Epithelial cell of esophagus (primary cell): ENCODE results near the gene ACKR2.
A peak's percentile ranks its signal among the peaks of the same experiment; 100 is the strongest.
"Not testable (repeated sequence)": the region's sequence is repeated elsewhere in the genome, so short reads cannot be mapped to it uniquely, and the experiment has no call there.

Experiments used
- DNase-seq: peaks from one replicate; pipeline ENCODE4 v3.0.0; 2010; ENCODE audit warnings: low read depth
- H3K4me3 ChIP-seq: 2 replicates; pipeline ENCODE4 v1.5.1; 2011; ENCODE audit warnings: mild to moderate bottlenecking, low read length, control low read depth
- TF ChIP-seq, protein P1 (sequence below): IDR thresholded peaks from 2 replicates; pipeline ENCODE4 v1.5.1; 2011; ENCODE audit warnings: low read depth, mild to moderate bottlenecking, low read length, control low read depth, inconsistent platforms; ENCODE audit not compliant: insufficient read depth; ENCODE audit errors: missing control alignments

Gene ACKR2

DNA sequence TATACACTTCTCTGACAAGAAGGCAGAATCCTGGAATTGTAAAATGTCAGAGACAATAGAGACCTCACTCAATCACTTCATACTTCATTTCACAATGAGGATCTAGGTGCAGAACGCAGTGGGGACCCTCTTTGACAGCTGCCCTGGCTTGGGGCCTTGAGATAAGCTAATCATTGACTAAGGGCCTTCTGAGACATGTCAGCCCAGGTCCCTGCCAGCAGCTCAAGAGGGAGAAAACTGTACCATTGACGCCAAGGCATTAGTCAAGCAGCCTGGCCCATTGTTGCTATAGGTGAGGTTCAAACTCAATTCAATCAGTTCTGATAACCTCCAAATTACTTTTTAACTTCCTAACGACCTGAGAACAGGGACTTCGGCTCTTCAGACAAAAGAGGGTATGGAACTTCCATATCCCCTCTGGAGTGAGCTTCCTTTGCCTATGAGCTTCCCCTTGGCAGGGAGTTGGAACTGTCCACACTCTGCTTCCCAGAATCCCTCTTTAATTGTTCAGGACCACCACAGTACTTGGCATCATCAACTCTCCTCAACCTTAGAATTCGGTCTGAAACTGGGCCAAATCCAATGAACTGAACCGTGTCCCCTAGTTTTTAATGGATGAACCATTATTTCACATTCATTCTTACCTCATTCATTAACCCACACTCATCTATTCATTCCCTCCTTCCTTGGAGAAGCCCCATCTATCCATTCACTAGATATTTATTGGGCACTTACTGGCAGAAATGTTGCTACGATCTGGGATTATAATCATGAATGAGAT, 67.9 kb downstream of the ACKR2 start:
- no peak overlapping the region for H3K4me3 ChIP-seq
- DNase-seq = no peak
- TF ChIP-seq, protein P1, sequence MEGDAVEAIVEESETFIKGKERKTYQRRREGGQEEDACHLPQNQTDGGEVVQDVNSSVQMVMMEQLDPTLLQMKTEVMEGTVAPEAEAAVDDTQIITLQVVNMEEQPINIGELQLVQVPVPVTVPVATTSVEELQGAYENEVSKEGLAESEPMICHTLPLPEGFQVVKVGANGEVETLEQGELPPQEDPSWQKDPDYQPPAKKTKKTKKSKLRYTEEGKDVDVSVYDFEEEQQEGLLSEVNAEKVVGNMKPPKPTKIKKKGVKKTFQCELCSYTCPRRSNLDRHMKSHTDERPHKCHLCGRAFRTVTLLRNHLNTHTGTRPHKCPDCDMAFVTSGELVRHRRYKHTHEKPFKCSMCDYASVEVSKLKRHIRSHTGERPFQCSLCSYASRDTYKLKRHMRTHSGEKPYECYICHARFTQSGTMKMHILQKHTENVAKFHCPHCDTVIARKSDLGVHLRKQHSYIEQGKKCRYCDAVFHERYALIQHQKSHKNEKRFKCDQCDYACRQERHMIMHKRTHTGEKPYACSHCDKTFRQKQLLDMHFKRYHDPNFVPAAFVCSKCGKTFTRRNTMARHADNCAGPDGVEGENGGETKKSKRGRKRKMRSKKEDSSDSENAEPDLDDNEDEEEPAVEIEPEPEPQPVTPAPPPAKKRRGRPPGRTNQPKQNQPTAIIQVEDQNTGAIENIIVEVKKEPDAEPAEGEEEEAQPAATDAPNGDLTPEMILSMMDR = no peak

DNA sequence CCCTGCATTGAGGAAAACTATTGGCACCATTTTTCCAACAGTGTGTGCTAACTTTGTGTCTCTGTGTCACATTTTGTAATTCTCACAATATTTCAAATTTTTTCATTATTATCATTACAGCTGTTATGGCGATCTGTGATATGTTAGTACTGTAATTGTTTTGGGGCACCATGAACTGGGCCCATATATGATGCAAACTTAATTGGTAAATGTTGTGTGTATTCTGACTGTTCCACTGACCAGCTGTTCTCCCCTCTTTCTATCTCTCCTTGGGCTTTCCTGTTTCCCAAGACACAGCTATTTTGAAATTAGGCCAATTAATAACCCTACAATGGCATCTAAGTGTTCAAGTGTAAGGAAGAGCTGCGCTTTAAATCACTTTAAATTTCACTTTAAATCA, 68.6 kb downstream of the ACKR2 start:
- no peak for DNase-seq
- TF ChIP-seq, protein P1 = no peak
- no peak overlapping the region for H3K4me3 ChIP-seq

DNA sequence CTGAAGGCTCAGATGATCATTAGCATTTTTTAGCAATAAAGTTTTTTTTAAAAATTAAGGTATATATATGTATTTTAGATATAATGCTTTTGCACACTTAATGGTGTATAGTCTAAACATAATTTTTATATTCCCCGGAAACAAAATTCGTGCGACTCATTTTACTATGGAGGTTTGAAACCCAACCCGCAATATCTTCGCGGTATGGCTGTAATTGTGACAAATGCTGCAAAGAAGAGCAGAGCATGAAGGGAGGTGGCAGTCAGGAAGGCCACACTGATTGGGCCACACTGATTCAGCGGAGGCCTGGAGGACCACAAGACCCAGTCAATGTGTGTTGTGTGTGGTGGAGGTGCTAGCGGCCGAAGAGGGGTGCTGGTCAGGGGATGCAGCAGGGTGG, 70.9 kb downstream of the ACKR2 start:
- TF ChIP-seq, protein P1 = no peak
- peak overlapping the region; percentile 56 for H3K4me3 ChIP-seq
- DNase-seq = no peak

DNA sequence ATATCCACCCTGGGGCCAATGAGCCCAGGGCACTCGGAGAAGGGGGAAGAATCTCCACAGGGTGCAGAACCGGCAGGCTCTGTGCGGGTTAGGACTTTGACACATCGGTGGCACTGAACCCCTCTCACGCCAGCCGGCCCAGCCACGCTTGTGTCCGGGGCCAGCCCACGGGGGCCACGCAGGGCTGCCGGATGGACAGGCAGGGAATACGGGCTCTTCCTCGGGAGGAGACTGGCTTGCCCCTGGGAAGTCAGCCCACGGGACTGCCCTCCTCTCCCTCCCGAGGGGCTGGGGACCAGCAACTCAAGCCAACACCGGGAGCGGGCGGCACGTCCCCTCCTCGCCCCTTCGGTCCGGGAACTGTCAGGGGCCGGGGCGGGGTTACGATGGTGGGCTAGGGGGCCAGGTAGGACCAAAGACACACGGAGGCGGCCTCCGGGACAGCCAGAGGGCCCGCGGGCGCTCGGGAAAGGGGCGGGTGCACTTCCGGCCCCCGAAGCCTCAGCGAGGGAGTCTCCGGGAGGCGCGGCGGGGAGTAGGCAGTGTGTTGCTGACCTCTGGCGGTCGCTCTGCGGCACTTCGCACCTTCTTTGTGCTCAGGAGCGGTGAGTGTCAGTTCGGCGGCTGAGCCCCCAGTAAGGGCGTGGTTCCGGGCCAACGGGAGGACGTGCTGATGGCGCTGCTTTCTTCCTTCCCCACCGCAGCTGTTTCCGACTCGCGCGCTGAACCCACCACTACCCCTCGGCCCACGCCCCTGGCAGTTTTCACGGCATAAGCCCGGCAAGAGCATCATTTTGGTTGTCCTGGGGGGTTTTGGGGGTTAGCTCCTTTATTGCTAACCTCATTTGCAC, 71.6 kb downstream of the ACKR2 start:
- H3K4me3 ChIP-seq = peak overlapping the region; percentile 56
- TF ChIP-seq, protein P1 = peak; percentile 79
- DNase-seq = peak; percentile 80

DNA sequence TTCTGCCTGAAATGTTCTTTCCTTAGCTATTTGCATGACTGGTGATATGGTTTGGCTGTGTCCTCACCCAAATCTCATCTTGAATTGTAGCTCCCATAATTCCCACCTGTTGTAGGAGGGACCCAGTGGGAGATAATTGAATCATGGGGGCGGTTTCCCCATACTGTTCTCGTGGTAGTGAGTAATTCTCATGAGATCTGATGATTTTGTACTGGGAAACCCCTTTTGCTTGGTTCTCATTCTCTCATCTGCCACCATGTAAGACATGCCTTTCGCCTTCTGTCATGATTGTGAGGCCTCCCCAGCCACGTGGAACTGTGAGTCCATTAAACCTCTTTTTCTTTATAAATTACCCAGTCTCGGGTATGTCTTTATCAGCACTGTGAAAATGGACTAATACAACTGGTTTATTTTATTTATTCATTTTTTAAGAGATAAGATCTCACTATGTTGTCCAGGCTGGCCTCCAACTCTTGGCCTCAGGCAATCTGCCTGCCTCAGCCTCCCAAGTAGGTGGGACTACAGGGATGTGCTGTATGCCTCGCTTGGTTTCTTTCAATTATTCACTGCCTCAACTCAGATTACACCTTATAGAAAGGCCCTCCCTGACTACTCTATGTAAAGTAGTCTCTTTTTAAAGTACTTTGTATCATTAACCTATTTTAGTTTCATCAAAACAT, 74.1 kb downstream of the ACKR2 start:
- DNase-seq = peak; percentile 33
- not testable (repeated sequence) for H3K4me3 ChIP-seq

GRCh38 chr3:42884324-42884723, 75.1 kb downstream of the ACKR2 start:
- DNase-seq = no peak
- TF ChIP-seq, protein P1 = no peak
- H3K4me3 ChIP-seq = no peak overlapping the region

GRCh38 chr3:42886294-42886822, 77.1 kb downstream of the ACKR2 start:
- H3K4me3 ChIP-seq = no peak overlapping the region
- TF ChIP-seq, protein P1 = no peak
- no peak for DNase-seq
